Middle frontal gyrus (tissue), 1 donor: ENCODE measurements around the gene ITGB2.

Experiments
- DNase-seq: peaks from one replicate; pipeline ENCODE4 v3.0.0-alpha.2; 2015; ENCODE audit warnings: low spot score; ENCODE audit errors: extremely low spot score

The ITGB2 gene

DNA sequence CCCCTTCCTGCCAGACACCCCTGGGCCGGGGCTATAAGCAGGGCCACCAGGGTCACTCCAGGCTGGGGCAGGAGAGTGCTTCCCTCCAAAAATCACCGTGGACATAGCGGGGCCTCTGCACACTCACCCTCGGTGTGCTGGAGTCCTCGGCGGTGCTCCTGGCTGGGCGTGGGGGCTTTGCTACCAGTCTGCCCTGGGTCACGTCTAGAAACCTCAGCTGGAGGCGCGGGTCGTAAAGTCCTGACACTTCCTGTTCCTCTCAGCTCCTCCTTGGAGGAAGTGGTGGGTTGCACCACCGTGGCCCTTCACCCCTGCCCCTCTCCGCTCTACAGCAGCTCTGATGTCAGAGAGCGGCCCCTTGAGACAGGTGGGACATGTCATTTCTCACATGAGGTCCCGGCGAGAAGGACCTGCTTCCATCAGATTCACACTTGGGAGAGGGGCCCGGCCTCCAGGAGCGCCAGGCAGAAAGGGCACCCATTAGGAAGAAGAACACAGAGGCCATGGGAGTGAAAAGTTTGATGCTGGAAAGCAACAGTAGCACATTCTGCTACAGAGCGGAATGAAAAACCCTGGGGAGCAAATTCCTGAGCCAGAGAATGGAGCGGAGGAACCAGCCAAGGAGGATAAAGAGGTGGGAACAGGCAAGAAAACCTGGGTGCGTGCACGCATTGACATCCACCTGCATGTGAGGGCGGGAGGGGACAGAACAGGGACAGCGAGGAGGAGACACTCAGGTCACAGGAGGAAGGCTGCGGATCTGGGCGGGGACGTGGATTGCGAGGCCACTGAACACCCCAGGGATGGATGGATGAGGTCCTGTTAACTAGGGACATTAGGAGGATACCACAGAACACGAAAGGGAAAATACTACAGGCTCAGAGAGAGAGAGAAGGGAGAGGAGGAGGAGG is at the start of gene ITGB2:
Gene ITGB2 (minus strand): TSS at position 206 of the 911 bp plus-strand sequence. CDS start 10,117 bp downstream, outside the sequence.
- DNase-seq = no peak

DNA sequence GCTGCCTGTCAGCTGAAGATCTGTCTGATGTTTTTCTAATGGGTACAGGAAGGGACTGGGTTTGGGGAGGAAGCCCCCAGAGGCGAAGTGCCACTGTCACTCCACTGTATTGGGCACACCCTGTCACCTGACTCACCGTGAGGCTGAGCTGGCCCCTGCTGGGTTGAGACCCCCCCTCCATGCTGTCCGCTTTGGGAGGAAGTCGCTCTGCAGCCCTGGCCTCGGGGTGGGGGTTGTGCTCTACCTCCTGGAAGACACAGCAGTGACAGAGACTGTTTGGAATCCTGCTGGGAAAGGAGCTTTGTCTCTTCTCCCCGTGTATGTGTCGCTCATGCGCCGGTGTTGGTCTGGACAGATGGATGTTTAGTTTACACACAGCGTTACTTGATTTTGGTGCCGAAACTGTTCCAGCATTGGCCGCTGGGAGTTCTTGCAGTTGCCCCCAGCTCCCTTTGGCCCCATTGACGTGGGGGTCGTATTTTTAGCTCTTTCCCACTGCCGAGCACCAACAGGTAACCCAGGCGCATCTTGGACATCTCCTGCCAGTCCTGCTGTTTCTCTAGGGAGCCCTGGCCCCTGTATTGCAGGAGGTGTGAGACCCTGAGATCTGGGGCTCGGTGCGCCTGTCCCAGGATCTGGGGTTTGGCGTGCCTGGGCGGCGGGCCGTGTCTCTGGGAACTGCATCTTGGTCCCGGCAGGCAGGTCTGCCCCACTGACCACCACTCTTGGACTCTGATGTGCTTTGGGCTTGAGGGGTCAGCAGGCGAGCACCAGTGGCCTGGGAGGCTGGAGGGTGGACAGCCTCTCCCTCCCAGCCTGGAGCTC is 49.4 kb upstream of the ITGB2 start:
- no peak for DNase-seq

DNA sequence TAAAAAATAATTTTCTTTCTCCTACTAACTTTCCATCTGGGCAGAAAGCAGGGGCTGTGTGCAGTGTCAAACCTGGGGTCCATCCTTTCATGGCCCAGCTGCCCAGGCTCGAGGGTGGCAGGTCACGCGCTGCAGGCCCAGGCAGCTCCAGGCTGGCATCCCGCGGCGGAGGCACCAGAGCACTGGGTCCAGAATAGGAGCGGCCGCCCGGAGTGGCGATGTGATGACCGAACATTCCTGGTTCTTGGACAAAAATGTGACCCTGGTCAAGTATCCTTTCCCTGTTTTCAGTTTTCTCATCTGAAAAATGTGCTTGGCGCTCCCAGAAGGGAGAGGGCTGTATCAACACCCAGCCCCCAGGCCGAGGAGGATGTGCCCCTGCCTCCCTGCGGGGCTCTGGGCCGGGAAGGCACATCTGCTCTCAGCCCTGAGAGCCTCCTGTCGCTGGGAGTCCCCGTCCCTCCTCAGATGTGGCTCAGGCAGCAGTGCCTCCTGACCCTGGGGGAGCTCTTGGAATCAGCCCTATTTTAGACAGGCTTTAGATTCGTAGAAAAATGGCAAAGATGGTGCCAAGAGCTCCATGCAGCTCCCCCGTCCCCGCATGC is 48.5 kb upstream of the ITGB2 start:
- no peak for DNase-seq

DNA sequence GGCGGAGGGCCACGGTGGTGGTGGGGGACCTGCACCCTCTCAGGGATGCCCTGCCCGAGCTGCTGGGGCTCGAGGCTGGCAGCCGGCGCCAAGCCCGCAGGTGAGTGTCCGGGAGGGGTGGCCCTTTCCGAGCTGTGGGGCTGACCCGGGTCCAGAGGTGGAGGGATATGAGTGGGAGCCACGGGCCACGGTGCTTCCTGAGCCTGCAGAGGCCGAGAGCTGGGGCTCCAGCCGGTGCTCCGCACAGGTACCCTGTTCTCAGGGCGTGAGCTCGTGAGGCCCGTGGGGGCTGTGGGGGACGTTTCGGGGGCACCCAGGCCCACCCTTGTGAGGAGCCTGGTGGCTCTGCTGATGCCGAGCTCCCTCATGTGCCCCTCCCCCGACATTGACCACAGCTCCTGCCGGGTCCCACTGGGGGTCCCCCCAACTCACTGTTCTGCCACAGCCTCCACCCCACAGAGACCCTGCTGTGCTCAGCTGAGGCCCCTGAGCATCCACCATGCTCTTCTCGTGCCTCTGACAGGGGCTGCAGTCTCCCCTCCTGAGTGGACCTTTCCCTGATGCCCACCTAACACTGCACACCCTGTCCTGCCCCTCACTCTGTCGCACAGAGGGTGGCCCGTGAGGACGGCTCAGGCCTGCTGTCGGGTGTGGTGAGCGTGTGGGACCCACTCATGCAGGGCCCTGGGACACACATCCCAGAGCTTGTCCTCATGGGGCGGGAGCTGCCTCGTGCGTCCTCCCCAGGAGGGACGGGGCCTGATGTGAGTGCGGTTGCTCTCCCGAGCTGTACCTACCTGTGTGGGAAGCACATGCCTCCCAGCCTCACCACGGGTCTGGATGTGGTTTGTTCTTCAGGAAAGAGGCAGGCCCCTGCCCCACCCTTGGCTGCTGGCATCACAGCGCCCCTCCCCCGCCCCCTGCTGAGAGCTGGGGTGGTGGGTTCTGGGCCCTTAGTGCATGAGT is 46.7 kb upstream of the ITGB2 start:
- no peak for DNase-seq

DNA sequence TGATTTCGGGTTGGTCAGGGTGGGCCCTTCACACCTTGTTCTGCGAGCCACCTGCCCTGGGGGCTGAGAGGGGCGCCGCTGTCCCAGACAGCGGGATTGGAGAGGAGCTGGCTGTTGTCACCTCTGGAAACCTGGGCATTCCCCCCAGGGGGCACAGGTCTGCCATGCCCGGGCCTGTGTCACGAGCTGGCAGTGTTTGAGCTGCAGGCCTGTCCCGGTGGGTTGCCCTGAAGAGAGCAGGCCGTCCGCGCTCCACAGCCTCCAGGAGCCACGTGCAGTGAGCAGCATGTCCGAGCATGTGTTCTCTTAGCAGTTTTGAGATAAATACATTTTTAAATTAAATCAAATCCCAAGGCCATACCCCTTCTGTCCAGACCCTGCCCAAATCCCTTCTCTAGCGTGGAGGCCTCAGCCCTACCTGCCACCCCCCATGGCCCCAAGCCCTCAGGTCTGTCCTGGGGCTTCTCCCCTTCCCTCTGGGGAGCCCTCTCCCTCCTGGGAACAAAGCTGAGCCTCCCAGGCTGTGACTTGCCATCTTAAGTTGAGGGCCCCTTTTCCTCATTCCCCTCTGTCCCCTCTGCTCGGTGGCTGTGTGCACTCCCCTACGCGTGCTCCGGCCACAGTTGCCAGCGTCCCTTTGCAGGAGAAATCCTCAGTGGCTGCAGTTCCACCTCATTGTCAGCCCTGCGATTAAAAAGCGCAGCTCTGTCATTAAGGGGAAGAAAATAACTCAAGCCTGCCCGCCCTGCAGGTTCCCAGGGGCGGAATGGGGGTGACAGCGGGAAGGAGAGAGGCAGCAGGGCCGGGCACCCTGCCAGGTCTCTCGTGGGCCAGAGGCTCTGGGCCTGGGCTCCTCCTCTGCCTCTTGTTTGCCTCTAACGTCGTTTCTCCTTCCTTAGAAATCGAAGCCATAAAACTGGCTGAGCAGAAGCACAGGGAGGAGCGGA is 45.7 kb upstream of the ITGB2 start:
- DNase-seq = no peak

DNA sequence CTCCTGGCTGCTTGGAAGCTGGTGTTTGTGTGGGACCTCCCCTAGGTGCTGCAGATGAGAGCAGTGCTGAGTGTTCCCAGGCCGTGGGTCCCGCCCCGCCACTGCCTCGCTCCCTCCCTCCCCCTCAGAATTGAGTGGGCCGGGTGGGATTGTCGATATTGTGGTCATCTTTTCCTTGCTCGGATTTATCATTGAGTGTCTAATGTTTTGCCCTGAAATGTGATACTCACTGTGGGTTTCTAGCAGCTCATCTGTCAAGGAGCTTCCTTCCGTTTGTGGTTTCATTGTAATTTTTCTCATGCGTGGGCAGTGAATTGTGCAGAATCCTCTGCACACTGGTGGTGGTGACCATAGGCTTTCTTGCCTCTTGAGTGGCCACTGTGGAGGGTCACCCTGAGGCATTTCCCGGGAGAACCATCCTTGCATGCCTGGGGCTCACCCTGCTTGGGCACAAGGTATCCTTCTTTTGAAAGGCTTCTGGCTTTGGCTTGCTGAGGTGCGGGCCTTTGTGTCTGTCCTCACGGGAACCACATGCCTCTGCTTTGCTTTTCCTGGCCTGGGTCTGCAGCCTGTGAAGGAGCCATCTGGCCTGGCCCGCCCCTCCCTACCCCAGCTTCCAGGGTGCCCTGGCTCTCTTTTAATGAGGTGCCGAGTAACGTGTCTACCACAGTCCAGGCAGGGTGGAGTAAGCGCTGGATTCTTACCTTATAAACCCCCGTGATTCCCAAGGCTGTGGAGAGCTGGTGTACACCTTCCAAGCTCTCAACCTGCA is 44.7 kb upstream of the ITGB2 start:
- no peak for DNase-seq

DNA sequence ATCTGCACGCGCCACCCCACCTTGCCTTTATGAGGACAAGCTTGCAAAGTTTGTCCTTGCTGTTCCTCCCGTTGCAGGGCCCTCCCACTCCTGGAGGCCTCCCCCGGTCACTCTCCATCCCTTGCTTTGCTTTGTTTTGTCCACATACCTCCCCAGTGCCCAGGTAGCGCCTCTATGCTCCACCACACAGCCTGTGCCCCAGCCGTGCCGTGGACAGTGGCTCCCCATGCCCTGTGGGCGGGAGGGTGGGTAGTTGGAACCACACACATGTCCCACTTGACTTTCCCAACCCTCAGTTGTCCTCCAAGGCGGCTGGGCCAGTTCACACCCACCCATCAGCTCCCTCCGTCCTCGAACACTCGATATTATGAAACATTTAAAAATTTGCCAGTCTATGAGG is 43.7 kb upstream of the ITGB2 start:
- DNase-seq = no peak

DNA sequence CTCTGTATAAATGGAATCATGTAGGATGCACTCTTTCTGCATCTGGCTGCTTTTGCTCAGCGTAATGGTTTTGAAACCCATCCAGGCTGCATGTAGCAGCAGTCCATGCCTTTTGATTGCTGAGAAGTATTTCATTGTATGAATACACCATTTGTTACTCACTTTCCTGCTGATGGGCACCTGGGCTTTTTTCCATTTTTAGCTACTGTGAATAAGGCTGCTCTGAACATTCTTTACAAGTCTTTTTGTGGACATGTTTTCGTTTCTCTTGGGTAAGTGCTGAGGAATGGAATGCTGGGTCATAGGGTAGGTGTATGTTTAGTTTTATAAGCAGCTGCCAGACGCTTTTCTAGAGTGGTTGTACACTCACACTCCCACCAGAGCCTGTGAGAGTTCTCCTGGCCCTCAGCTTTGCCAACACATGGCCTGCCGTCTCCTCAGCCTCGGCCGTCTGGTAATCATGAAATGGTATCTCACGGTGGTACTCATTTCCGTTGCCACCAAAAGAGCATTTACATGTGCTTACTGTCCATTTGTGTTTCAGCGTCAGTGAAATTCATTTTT is 41.8 kb upstream of the ITGB2 start:
- DNase-seq = no peak

DNA sequence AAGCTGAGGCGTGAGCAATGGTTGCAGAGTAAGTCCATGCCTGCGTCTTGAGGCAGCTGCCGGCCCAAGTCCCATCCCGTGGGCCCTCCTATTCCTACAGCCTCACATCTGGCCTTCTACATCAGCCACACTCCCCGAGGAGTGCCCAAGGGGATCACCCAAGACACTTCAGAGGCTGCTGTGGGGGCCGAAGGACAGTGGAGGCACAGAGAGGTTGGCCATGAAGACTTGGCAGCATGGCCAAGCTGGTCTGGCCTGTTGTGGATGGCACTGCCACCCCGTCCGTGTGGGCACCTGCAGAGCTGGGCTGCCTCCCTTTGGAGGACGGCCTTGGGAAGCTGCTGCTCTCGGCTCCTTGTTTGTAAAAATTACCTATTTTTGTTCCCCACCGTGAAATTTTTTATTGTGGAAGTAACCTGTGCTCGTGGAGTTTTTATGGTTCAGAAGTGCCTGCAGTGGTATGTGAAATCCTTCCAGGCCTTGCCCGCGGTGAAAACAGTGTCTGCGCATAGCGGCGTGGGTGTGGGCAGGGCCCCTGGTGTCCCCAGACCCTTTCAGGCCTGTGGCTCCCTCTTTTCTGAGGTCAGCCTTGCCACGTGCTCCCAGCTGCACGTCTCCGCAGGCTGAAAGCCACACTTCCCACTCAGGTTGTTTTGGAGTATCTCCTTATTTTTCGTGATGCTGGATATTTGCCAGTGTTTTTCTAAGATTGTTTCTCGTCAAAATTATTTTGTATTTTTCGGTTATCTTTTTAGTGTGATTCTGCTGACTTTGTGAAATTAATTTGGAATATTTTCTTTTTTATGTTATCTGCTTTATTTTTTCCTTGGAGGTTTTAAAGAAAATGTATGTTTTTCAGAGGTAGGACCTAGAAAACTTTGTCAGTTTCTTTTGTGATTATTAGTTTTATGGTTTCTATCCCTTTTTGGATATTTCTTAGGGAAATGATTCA is 39.7 kb upstream of the ITGB2 start:
- no peak for DNase-seq

DNA sequence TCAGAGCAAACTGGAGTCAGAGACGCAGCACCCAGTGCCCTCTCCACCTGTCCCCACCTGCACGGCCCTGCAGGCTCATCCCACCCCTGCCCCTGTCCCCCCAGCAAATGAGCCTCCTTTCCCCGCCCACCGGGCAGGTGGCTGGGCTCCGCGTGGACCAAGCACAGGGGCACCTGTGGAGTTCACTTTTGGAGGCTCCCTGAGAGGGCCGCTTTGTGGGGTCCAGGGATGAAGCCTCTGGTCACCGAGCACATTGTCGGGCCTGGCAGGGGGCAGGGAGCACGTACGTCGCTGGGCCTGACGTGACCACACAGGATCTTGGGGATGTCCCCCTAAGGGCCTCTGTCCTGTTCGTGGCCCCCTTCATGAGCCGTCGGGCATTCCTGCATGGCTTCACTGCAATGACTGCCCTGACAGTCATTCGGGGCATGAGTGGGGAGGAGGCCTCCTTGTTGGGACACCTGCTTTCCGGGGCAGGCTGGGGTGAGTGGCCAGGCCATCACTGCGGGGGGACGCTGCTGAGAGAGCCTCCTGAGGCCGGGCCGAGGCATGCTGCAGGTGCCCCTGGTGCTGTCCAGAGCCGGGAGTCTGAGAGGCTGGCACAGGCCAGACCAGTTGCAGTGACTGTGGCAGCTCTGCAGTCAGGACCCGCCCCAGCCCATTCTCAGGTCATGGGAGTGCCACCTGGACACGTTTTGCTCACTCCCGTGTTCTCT is 38.8 kb upstream of the ITGB2 start:
- DNase-seq = no peak

DNA sequence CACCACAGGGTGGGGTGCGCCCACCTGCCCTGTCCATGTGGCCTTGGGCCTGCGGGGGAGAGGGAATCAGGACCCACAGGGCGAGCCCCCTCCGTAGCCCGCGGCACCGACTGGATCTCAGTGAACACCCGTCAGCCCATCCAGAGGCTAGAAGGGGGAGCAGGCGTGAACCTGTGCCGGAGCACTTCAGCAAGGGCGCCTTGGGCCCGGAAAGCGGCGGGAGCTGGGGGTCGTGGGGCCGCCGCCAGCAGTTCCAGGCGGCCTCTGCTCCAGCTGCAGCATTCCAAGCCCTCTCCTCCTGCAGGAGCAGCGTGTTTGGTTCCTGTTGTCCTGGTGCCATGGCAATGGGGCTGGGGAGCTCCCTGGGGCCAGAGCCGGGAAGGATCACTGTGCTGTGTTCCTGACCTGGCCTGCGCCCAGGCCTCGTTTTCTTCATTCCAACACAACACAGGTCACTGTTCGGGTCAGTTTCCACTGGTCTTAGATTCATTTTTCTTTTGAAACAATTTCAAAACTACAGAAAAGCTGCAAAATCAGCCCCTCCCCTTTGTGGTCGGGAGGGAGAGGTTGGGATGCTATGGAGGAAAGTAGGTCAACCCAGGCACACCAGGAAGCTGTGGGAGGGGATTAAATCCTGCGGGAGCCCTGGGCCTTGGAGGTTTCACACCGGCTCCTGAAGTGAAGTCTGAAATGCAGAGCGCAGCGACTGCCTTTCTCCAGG is 37.9 kb upstream of the ITGB2 start:
- DNase-seq = no peak

DNA sequence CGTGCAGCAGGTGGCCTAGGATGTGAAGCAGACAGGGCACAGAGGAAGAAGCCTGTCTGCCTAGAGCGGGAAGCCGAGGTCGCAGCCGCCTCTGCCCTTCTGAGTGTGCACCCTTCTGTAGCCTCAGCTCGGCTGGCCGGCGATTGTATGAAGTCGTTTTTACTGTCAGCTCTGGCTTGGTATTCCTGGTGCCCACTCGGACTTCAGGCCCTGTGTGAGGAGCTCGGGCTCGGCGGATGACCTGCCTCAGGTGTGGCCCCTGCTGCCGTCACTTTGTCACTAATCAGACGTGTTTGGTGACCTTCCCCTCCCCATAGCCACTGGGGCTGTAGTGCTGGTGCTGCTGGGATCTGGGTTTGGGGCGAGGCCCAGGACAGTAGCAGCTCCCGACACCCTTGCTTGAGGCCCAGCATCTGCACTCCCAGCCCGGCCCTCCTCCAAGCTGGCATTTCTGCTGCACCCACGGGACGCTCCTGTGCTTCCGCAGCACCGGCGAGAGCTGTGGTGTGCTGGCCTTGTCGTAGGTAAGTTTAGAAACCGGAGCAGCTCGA is 37.3 kb upstream of the ITGB2 start:
- DNase-seq = no peak

DNA sequence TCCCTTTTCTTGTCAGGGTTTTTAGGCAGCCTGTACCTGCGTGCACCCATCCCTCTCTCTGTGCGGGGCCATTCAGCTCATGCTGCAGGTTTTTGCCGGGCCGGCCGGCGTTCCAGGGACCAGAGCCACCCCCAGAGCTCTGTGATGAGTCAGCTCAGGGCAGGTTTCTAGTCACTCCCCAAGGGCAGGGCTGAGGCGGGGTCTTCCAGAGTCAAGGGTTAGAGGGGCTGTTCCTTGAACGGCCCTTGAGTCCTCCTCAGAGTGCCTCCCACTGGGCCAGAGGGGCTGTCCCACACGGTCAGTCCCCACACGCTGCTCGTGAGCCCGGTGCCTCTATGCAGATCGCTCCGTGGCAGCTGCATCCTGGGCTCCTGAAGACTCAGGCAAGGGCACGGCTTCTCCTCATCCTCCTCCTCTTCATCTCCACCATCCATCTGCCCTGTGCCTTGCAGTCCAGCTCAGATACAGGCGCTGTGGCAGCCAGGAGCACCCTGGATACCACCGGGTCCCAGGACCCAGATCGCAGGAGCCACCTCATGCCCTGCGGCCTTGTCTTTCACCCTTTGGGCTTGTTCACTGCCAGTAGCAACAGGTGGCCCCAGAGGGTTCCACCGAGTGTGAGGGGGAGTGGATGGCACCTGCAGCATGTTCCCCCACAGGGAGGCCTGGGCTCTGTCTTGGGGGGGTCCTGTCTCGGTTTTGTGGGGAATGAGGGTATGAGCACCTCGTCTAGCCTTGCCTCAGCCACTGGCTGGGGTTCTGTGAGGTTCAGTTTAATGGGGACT is 36.5 kb upstream of the ITGB2 start:
- DNase-seq = no peak

DNA sequence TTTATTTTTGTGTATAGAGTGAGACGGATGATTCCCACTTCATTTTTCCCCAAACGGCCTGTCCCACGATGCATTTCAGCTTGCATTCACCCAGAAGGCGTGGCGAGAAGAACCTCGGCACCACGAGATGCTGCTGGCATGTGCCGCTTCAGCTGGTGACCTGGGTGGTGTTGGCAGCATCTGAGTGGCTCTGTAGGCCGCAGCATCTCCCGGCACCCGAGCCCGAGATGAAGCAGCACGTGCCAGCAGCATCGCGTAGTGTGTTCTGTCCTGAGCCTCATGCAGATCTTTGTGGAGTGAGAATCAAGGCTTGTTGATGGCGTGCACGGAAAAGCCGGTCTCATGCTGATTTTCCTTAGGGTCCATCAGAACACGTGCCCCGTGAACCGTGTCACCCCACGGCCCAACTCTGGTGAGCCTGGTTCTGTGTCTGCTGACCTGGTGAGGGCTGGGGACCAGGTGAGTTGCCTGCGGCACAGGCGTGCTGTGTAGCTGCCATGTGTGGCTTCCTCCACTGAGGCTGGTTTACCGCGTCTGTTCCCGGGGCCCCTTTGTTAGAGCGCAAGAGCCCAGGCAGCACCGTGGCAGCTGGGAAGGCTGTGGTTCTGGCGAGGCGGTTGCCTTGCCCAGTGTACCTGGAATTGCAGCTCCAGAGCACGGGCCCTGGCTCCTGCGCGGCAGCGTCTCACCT is 35.8 kb upstream of the ITGB2 start:
- no peak for DNase-seq
